SK-N-SH treated with all-trans-retinoic acid at 6 μM for 48 hours (cell line): ENCODE results near the gene FRMD3.

Experiments
- ARNTL ChIP-seq: fragments of 450-650 bp; formaldehyde crosslinking; IDR thresholded peaks from 2 replicates; pipeline ENCODE4 v1.5.0; 2020; ENCODE audit warnings: low read depth, mild to moderate bottlenecking, moderate library complexity, borderline replicate concordance
- CREB5 ChIP-seq: fragments of 250-450 bp; sonication (Bioruptor Pico); IDR thresholded peaks from 2 replicates; pipeline ENCODE4 v1.5.1; 2020; ENCODE audit warnings: low read depth, mild to moderate bottlenecking, moderate library complexity
- ESRRG ChIP-seq: fragments of 250-450 bp; sonication (Bioruptor Pico); IDR thresholded peaks from 2 replicates; pipeline ENCODE4 v1.6.1; 2021; ENCODE audit warnings: mild to moderate bottlenecking
- OSR1 ChIP-seq: fragments of 250-450 bp; sonication (Bioruptor Pico); IDR thresholded peaks from 2 replicates; pipeline ENCODE4 v1.8.0; 2022; ENCODE audit warnings: moderate library complexity, mild to moderate bottlenecking, inconsistent platforms
- PATZ1 ChIP-seq: fragments of 250-450 bp; sonication (Bioruptor Pico); IDR thresholded peaks from 2 replicates; pipeline ENCODE4 v1.8.0; 2020; ENCODE audit warnings: mild to moderate bottlenecking, moderate library complexity, borderline replicate concordance
- RARB ChIP-seq: fragments of 250-450 bp; sonication (Bioruptor Pico); IDR thresholded peaks from 2 replicates; pipeline ENCODE4 v1.8.0; 2021; ENCODE audit warnings: mild to moderate bottlenecking, moderate library complexity
- TOX ChIP-seq: fragments of 250-450 bp; sonication (Bioruptor Pico); IDR thresholded peaks from 2 replicates; pipeline ENCODE4 v1.8.0; 2021; ENCODE audit warnings: mild to moderate bottlenecking, moderate library complexity, borderline replicate concordance

GRCh38 chr9:83257937-83258891 is 280.0 kb downstream of the FRMD3 start:
- TF ChIP-seq OSR1 (CRISPR knock-in tag) (no peak), ESRRG (CRISPR knock-in tag) (no peak), CREB5 (CRISPR knock-in tag) (no peak), TOX (CRISPR knock-in tag) (no peak), PATZ1 (no peak), RARB (CRISPR knock-in tag) (no peak), ARNTL (CRISPR knock-in tag) (no peak)
